NB4 (cell line): ENCODE results near the gene SCARB1.
A peak's percentile ranks its signal among the peaks of the same experiment; 100 is the strongest.

Experiments
- MAX ChIP-seq: IDR thresholded peaks from 2 replicates; pipeline ENCODE4 v1.6.1; 2011; ENCODE audit warnings: low read depth, low read length
- TF ChIP-seq, protein P1 (sequence below): IDR thresholded peaks from one replicate; pipeline ENCODE4 v1.5.1; 2012; ENCODE audit warnings: low read depth, low read length

- TF ChIP-seq, protein P1, sequence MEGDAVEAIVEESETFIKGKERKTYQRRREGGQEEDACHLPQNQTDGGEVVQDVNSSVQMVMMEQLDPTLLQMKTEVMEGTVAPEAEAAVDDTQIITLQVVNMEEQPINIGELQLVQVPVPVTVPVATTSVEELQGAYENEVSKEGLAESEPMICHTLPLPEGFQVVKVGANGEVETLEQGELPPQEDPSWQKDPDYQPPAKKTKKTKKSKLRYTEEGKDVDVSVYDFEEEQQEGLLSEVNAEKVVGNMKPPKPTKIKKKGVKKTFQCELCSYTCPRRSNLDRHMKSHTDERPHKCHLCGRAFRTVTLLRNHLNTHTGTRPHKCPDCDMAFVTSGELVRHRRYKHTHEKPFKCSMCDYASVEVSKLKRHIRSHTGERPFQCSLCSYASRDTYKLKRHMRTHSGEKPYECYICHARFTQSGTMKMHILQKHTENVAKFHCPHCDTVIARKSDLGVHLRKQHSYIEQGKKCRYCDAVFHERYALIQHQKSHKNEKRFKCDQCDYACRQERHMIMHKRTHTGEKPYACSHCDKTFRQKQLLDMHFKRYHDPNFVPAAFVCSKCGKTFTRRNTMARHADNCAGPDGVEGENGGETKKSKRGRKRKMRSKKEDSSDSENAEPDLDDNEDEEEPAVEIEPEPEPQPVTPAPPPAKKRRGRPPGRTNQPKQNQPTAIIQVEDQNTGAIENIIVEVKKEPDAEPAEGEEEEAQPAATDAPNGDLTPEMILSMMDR, result no peak
- TF ChIP-seq MAX, result peak; percentile 5; the same call in 1 of the 2 replicates
Measured at GRCh38 chr12:124864326-124864752, 675 bp upstream of the SCARB1 start.
